Measurements from ENCODE around the gene LYSMD3. TPM values are rescaled to one million over a fixed set of nuclear protein-coding genes. Genes with fewer than 3 reads are reported as not detected.

LYSMD3 gene
- polyA plus RNA-seq, 2 of the 4 experiments (the other 2 are of a cell fraction), result 10.6 to 24.1 TPM

DNA sequence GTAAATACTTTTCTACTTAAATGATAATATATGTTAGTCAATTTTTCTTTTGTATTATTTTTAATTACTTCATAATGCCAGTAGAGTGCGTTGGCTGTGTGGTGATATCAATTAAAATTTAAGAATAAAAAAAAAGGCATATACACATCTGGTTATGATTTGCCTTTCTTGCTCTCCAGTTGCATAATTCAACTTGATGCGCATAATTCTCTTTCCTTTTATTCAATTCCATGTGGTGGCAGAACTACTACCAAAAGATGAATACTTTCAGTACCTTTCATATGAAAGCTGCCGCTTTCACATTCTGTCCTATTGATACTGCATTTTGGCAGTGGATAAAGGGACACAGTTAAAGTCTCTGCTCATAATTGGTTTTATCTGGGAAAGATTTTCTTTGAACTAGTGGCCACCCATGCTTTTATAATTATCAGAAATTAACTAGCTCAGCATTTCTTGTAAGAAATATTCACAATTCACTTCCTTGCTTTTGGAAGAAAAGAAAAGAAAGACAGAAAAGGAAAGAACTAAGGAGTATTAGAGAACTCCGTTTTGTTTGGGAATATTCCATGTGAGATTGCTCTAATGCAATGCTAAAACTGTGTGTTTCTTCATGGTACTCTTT is 16.9 kb upstream of the LYSMD3 start (continued):
- no peak for TF ChIP-seq GATA3 (IDR thresholded peaks at IDR 0.05; ENCODE audit: borderline replicate concordance)
- TF ChIP-seq RARB (CRISPR knock-in tag; IDR thresholded peaks at IDR 0.05), result no peak
- no peak for TF ChIP-seq FOSL2 (IDR thresholded peaks at IDR 0.05)
- TF ChIP-seq FOSL2 (CRISPR knock-in tag; IDR thresholded peaks at IDR 0.05), result no peak

GRCh38 chr5:90545511-90545910 is 16.1 kb upstream of the LYSMD3 start:
- H3K27ac ChIP-seq, result no peak overlapping the region
- CTCF ChIA-PET, result interaction anchor here (1.2 kb wide), 1 partner anchor 16 kb away, joined by 4 read pairs; the partner anchor contains the start of gene LYSMD3
- H3K4me3 ChIP-seq, result no peak overlapping the region
- DNase-seq (ENCODE audit: low read depth in 1 of 2, low spot score in 1 of 2), result no peak
- peaks cover 14% of the 10 kb centered on the region; the same call in 2 of the 3 replicates for H3K4me1 ChIP-seq
- 18% methylated on average over 2 of the region's 2 CpGs for WGBS (ENCODE audit: missing lambda C conversion rate)
- no peak overlapping the region for H3K4me2 ChIP-seq
- H3K9me3 ChIP-seq, result no peaks in the 10 kb centered on the region
- no peak for ATAC-seq
- no peak for FAIRE-seq
- TF ChIP-seq, protein P1, sequence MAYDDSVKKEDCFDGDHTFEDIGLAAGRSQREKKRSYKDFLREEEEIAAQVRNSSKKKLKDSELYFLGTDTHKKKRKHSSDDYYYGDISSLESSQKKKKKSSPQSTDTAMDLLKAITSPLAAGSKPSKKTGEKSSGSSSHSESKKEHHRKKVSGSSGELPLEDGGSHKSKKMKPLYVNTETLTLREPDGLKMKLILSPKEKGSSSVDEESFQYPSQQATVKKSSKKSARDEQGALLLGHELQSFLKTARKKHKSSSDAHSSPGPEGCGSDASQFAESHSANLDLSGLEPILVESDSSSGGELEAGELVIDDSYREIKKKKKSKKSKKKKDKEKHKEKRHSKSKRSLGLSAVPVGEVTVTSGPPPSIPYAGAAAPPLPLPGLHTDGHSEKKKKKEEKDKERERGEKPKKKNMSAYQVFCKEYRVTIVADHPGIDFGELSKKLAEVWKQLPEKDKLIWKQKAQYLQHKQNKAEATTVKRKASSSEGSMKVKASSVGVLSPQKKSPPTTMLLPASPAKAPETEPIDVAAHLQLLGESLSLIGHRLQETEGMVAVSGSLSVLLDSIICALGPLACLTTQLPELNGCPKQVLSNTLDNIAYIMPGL (CRISPR knock-in tag; IDR thresholded peaks at IDR 0.05; ENCODE audit: borderline replicate concordance), result no peak
- TF ChIP-seq MAFK (IDR thresholded peaks at IDR 0.05; ENCODE audit: partially characterized antibody), result peak; percentile 97
- POLR2A ChIA-PET, result no interaction called here

- no peak for FAIRE-seq
- CTCF ChIA-PET, result interaction anchor here (1.0 kb wide), 1 partner anchor 13 kb away, joined by 4 read pairs; the partner anchor contains the start of gene LYSMD3
- POLR2A ChIA-PET, result no interaction called here
- no peak for ATAC-seq
- DNase-seq (ENCODE audit: low read depth in 1 of 2, low spot score in 1 of 2), result no peak
- Histone ChIP-seq H3K4me3 (no peak overlapping the region), H3K4me2 (no peak overlapping the region), H3K27ac (no peak overlapping the region), H3K4me1 (peaks cover 9% of the 10 kb centered on the region; the same call in 2 of the 3 replicates), H3K9me3 (no peaks in the 10 kb centered on the region)
- TF ChIP-seq, protein P2, sequence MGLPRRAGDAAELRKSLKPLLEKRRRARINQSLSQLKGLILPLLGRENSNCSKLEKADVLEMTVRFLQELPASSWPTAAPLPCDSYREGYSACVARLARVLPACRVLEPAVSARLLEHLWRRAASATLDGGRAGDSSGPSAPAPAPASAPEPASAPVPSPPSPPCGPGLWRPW (IDR thresholded peaks at IDR 0.05), result no peak
- TF ChIP-seq, protein P3, sequence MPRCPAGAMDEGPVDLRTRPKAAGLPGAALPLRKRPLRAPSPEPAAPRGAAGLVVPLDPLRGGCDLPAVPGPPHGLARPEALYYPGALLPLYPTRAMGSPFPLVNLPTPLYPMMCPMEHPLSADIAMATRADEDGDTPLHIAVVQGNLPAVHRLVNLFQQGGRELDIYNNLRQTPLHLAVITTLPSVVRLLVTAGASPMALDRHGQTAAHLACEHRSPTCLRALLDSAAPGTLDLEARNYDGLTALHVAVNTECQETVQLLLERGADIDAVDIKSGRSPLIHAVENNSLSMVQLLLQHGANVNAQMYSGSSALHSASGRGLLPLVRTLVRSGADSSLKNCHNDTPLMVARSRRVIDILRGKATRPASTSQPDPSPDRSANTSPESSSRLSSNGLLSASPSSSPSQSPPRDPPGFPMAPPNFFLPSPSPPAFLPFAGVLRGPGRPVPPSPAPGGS (IDR thresholded peaks at IDR 0.05), result no peak
- no peak for TF ChIP-seq FOSB (CRISPR knock-in tag; IDR thresholded peaks at IDR 0.05)
- TF ChIP-seq NFE2L2 (conservative IDR thresholded peaks at IDR 0.05; ENCODE audit: low read length), result no peak
- TF ChIP-seq HDAC2 (IDR thresholded peaks at IDR 0.05), result no peak
- TF ChIP-seq RARB (CRISPR knock-in tag; IDR thresholded peaks at IDR 0.05), result no peak
- no peak for TF ChIP-seq HOXB5 (CRISPR knock-in tag; IDR thresholded peaks at IDR 0.05)
- no peak for TF ChIP-seq SREBF2 (IDR thresholded peaks at IDR 0.05)
- no peak for TF ChIP-seq ZFP36 (IDR thresholded peaks at IDR 0.05; ENCODE audit: borderline replicate concordance, partially characterized antibody)
- TF ChIP-seq, protein P1 (CRISPR knock-in tag; IDR thresholded peaks at IDR 0.05; ENCODE audit: borderline replicate concordance), result no peak
- no peak for TF ChIP-seq RCOR1 (IDR thresholded peaks at IDR 0.05; ENCODE audit: low read depth, low read length)
- TF ChIP-seq RFX5 (IDR thresholded peaks at IDR 0.05), result no peak
- TF ChIP-seq RAD21 (conservative IDR thresholded peaks at IDR 0.05 in 1 of 2, IDR thresholded peaks at IDR 0.05 in 1 of 2), result no peak
- TF ChIP-seq, protein P4, sequence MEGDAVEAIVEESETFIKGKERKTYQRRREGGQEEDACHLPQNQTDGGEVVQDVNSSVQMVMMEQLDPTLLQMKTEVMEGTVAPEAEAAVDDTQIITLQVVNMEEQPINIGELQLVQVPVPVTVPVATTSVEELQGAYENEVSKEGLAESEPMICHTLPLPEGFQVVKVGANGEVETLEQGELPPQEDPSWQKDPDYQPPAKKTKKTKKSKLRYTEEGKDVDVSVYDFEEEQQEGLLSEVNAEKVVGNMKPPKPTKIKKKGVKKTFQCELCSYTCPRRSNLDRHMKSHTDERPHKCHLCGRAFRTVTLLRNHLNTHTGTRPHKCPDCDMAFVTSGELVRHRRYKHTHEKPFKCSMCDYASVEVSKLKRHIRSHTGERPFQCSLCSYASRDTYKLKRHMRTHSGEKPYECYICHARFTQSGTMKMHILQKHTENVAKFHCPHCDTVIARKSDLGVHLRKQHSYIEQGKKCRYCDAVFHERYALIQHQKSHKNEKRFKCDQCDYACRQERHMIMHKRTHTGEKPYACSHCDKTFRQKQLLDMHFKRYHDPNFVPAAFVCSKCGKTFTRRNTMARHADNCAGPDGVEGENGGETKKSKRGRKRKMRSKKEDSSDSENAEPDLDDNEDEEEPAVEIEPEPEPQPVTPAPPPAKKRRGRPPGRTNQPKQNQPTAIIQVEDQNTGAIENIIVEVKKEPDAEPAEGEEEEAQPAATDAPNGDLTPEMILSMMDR (IDR thresholded peaks at IDR 0.05), result no peak
- TF ChIP-seq FOSL2 (IDR thresholded peaks at IDR 0.05), result no peak
- TF ChIP-seq FOSL2 (CRISPR knock-in tag; IDR thresholded peaks at IDR 0.05), result no peak
- TF ChIP-seq HEYL (CRISPR knock-in tag; IDR thresholded peaks at IDR 0.05), result no peak
- no peak for TF ChIP-seq JUN (IDR thresholded peaks at IDR 0.05)
- 44% methylated on average over 4 of the region's 4 CpGs for WGBS (ENCODE audit: missing lambda C conversion rate)
These were observed 13.6 kb upstream of the LYSMD3 start for GRCh38 chr5:90542827-90543519.
